RWPE2 (cell line): Measurements from ENCODE around the gene SPACA7.

Experiments
- ATAC-seq: fragments of 200-7000 bp; cut with Tn5 transposase; 3 replicates; pipeline ENCODE4 v1.9.1; 2021; ENCODE audit warnings: low read depth
- DNase-seq: peaks from one replicate; pipeline ENCODE4 v3.0.0-alpha.2; 2020; ENCODE audit warnings: low spot score
- H3K27ac ChIP-seq: fragments of 450-650 bp; 2 replicates; pipeline ENCODE4 v1.5.1; 2017; ENCODE audit warnings: mild to moderate bottlenecking; ENCODE audit not compliant: poor library complexity, severe bottlenecking
- H3K27me3 ChIP-seq: fragments of 250-450 bp; sonication (Bioruptor Pico); 2 replicates; pipeline ENCODE4 v1.5.1; 2021; ENCODE audit warnings: mild to moderate bottlenecking, moderate library complexity; ENCODE audit not compliant: insufficient read depth, poor library complexity, severe bottlenecking
- H3K36me3 ChIP-seq: fragments of 250-450 bp; sonication (Bioruptor Pico); 2 replicates; pipeline ENCODE4 v1.5.1; 2020; ENCODE audit warnings: low read depth, mild to moderate bottlenecking, moderate library complexity
- H3K4me1 ChIP-seq: fragments of 250-450 bp; sonication (Bioruptor Pico); 2 replicates; pipeline ENCODE4 v1.5.1; 2021; ENCODE audit warnings: mild to moderate bottlenecking, moderate library complexity; ENCODE audit not compliant: insufficient read depth, poor library complexity, severe bottlenecking
- H3K4me3 ChIP-seq: fragments of 250-450 bp; sonication (Bioruptor Pico); 2 replicates; pipeline ENCODE4 v1.5.1; 2021; ENCODE audit warnings: mild to moderate bottlenecking, moderate library complexity; ENCODE audit not compliant: severe bottlenecking
- H3K9me3 ChIP-seq: fragments of 250-450 bp; sonication (Bioruptor Pico); 2 replicates; pipeline ENCODE4 v1.5.1; 2021; ENCODE audit warnings: mild to moderate bottlenecking, moderate library complexity; ENCODE audit not compliant: severe bottlenecking
- TF ChIP-seq, protein P1 (sequence below): fragments of 450-650 bp; IDR thresholded peaks from one replicate; pipeline ENCODE4 v1.5.1; 2017; ENCODE audit warnings: mild to moderate bottlenecking, moderate library complexity; ENCODE audit not compliant: poor library complexity, severe bottlenecking

Gene SPACA7

DNA sequence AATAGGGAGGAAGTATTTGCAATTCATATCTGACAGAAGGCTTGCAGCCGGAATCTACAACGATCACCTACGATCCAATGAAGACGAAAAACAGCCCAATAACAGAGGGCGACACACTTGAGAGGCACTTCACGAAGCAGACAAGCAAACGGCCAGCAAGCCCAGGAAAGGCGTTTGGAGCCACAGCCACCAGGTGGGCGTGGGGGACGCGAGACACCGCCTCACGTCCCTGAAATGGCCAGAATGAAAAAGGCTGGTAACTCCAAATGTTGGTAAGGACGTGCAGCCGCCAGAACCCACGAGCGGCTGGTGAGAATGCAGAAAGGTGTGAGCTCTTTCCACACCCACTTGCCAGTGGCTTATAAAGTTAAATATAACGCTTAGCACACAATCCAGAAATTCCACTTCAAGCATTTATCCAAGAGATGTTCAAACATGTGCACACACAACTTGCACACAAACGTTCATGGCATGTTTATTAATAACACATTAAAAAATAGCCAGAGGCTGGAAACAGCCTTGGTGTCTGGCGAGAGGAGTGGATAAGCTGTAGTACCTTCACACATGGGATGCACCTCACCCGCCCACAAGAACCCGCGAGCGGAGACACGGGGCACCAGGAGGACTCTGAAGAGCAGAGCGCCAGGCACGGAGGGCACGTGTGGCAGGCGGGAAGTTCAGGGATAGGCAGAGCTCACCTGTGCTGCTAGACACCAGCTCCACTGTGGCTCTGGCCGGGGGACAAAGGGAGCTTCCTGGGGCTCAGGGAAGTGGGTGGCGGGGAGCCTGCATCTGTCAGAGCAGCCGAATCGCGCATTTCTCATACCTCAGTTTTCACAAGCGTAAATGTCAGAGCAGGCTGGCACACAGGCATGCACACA, 89.3 kb downstream of the SPACA7 start:
- no peak for ATAC-seq
- Histone ChIP-seq H3K27ac (no peak overlapping the region), H3K9me3 (no peaks in the 10 kb centered on the region), H3K4me3 (no peak overlapping the region), H3K27me3 (no peaks in the 10 kb centered on the region), H3K4me1 (no peaks in the 10 kb centered on the region), H3K36me3 (no peaks in the 10 kb centered on the region)
- TF ChIP-seq, protein P1, sequence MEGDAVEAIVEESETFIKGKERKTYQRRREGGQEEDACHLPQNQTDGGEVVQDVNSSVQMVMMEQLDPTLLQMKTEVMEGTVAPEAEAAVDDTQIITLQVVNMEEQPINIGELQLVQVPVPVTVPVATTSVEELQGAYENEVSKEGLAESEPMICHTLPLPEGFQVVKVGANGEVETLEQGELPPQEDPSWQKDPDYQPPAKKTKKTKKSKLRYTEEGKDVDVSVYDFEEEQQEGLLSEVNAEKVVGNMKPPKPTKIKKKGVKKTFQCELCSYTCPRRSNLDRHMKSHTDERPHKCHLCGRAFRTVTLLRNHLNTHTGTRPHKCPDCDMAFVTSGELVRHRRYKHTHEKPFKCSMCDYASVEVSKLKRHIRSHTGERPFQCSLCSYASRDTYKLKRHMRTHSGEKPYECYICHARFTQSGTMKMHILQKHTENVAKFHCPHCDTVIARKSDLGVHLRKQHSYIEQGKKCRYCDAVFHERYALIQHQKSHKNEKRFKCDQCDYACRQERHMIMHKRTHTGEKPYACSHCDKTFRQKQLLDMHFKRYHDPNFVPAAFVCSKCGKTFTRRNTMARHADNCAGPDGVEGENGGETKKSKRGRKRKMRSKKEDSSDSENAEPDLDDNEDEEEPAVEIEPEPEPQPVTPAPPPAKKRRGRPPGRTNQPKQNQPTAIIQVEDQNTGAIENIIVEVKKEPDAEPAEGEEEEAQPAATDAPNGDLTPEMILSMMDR, result no peak
- DNase-seq, result no peak

DNA sequence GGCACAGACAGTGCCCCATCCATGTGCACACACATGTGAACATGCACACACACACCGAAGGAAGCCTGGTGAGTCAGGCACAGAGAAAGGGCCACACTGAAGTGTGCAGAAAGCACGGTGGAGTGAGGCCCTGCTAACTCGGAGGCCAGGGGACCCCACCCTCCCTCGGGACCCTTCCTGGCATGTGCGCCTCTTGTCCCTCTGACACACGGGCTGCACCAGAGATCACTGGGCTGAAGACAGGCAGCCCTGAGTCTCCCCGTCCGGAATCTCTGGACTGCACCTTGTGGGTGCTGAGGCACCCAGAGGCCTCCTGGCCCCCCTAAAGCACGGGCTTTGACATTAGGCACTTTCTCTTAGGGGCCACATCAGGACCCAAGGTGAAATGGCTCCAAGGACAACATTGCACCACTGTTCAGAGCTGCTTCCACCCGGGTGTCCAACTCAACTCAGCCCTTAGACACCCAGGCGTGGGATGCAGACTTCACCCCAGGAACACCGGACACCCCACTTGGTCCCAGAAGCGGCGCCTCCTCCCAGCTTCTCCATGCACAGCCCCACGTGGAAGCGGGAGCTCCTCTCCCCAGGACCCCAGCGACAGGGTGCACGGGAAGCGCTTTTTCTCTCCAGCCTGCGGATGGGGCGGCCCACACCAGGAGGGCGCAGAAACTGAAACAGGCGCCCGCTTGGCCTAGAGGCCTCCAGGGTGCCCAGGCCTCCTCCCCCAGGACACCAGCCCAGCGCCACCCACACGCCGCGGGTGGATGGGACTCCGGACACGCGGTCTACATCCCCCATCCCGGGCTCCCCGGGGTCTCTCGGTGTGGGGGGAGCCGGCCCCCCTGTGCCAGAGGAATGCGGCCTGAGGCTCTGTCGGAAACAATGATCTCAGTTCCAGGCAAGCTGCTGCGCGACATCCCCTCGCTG, 90.2 kb downstream of the SPACA7 start:
- Histone ChIP-seq H3K4me3 (no peak overlapping the region), H3K27me3 (no peaks in the 10 kb centered on the region), H3K9me3 (no peaks in the 10 kb centered on the region), H3K4me1 (no peaks in the 10 kb centered on the region), H3K36me3 (no peaks in the 10 kb centered on the region), H3K27ac (no peak overlapping the region)
- no peak for DNase-seq
- TF ChIP-seq, protein P1, result no peak
- ATAC-seq, result no peak

DNA sequence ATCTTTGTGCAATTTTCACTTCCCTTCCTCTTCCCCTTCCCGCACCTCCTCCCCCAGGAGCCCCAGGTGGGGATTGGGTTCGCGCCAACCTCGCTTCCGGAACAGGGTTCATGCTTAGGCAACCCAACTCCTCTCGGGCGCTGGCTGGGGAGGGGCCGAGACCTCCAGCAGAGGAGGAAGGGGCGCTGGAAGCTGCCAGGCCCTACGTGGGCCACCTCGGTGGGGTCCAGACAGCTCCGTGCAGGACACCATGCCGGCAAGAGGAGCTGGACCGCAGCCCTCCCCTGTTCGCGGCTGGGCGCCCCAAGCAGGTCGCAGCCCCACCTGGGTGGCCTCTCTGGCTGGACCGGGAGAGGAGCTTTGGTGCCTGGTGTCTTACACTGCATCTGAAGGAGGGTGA, 91.1 kb downstream of the SPACA7 start:
- no peaks in the 10 kb centered on the region for H3K27me3 ChIP-seq
- no peak overlapping the region for H3K4me3 ChIP-seq
- ATAC-seq, result no peak

DNA sequence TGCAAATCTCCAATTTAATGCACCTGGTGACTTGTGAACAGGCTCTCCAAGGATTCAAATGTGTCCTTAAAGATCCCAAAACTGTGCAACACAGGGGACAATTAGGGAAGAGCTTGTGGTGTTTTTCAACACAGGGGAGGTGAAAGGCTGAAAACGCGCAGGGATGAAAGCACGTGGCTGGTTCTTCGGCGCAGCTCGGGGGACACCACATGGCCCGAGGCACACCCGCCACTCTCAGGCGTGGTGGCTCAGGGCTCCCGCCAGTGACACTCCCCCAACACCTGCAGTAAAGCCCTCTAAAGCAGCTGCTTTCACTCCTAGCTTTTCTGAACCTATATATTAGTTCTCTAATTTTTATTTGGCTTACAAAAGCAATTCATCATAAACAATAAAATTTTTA, 91.9 kb downstream of the SPACA7 start:
- DNase-seq (no peak), ATAC-seq (no peak)
- Histone ChIP-seq H3K4me1 (no peaks in the 10 kb centered on the region), H3K9me3 (no peaks in the 10 kb centered on the region), H3K27ac (no peak overlapping the region), H3K4me3 (no peak overlapping the region), H3K36me3 (no peaks in the 10 kb centered on the region), H3K27me3 (no peaks in the 10 kb centered on the region)
- TF ChIP-seq, protein P1, result no peak

More for the DNA sequence above, 91.1 kb downstream of the SPACA7 start:
- no peak overlapping the region for H3K27ac ChIP-seq
- TF ChIP-seq, protein P1, result no peak
- H3K4me1 ChIP-seq, result no peaks in the 10 kb centered on the region
- H3K9me3 ChIP-seq, result no peaks in the 10 kb centered on the region
- DNase-seq, result no peak
- H3K36me3 ChIP-seq, result no peaks in the 10 kb centered on the region
